Panc1 (cell line): ENCODE results near the gene SLN. TPM values are rescaled to one million over a fixed set of nuclear protein-coding genes. Genes with fewer than 3 reads are reported as not detected.

ENCODE experiments used
- ATAC-seq: fragments of 200-7000 bp; cut with Tn5 transposase; 2 replicates; pipeline ENCODE4 v1.9.1; 2020; ENCODE audit warnings: mild to moderate bottlenecking, moderate library complexity
- BruUV-seq: library from RNA; stranded (reverse); fragments of 400-500 nt; replicated peaks from 2 replicates; lab custom pipeline; 2021; lab: Mats Ljungman, UMichigan
- CTCF ChIA-PET: fragments of 300-600 bp; sonication (Branson Sonifier 250); formaldehyde crosslinking; loops from one replicate; lab custom pipeline; 2022; ENCODE audit warnings: antibody characterized with exemption; lab: Charles Lee
- POLR2A ChIA-PET: fragments of 300-600 bp; sonication (Branson Sonifier 250); formaldehyde crosslinking; loops from one replicate; lab custom pipeline; 2022; ENCODE audit warnings: antibody characterized with exemption; lab: Charles Lee
- DNase-seq: peaks from one replicate; pipeline ENCODE4 v3.0.0-alpha.2; 2010; ENCODE audit warnings: low read depth, low spot score
- H3K27ac ChIP-seq: 2 replicates; pipeline ENCODE4 v1.5.1; 2011; ENCODE audit warnings: mild to moderate bottlenecking, low read length, inconsistent platforms
- H3K27me3 ChIP-seq: fragments of 200-500 bp; sonication (Bioruptor generic); 2 replicates; pipeline ENCODE4 v1.6.0; 2014; ENCODE audit warnings: low read length, inconsistent platforms; ENCODE audit not compliant: control insufficient read depth, insufficient read depth
- H3K36me3 ChIP-seq: fragments of 200-500 bp; sonication (Bioruptor generic); 2 replicates; pipeline ENCODE4 v1.5.1; 2014; ENCODE audit warnings: inconsistent platforms, mild to moderate bottlenecking, low read length, moderate library complexity; ENCODE audit not compliant: control insufficient read depth, insufficient read depth
- H3K4me1 ChIP-seq: 2 replicates; pipeline ENCODE4 v1.5.1; 2011; ENCODE audit warnings: inconsistent platforms, mild to moderate bottlenecking, low read length, moderate library complexity; ENCODE audit not compliant: control insufficient read depth, insufficient read depth
- H3K4me3 ChIP-seq, 2 experiments: 2 replicates each; pipeline ENCODE4 v1.5.1; 2011 to 2012; ENCODE audit warnings: low read depth in 2 of 2, low read length in 2 of 2, mild to moderate bottlenecking in 2 of 2, inconsistent platforms in 1 of 2, moderate library complexity in 1 of 2
- H3K9me3 ChIP-seq: fragments of 200-500 bp; sonication (Bioruptor generic); 2 replicates; pipeline ENCODE4 v1.5.1; 2014; ENCODE audit warnings: low read depth, mild to moderate bottlenecking, inconsistent platforms, low read length, moderate library complexity; ENCODE audit not compliant: control insufficient read depth, insufficient read depth
- CTCF ChIP-seq: fragments of 450-650 bp; IDR thresholded peaks from 2 replicates; pipeline ENCODE4 v1.5.1; 2017; ENCODE audit warnings: mild to moderate bottlenecking
- POLR2AphosphoS5 ChIP-seq: IDR thresholded peaks from 2 replicates; pipeline ENCODE4 v1.6.1; 2012; ENCODE audit warnings: mild to moderate bottlenecking, low read depth, low read length, moderate library complexity
- REST ChIP-seq, 2 experiments: IDR thresholded peaks; 2 replicates each; pipeline ENCODE4 v1.6.1; 2011 to 2012; ENCODE audit warnings: low read depth in 2 of 2, control low read depth in 1 of 2, low read length in 1 of 2, mild to moderate bottlenecking in 1 of 2, moderate library complexity in 1 of 2; ENCODE audit not compliant: insufficient read depth in 1 of 2
- SIN3A ChIP-seq: IDR thresholded peaks from 2 replicates; pipeline ENCODE4 v1.6.1; 2012; ENCODE audit warnings: low read depth, mild to moderate bottlenecking, low read length, moderate library complexity, borderline replicate concordance; ENCODE audit not compliant: insufficient read depth
- TCF7L2 ChIP-seq: IDR thresholded peaks from 2 replicates; pipeline ENCODE4 v1.6.1; 2011; ENCODE audit warnings: mild to moderate bottlenecking, low read depth, low read length, inconsistent platforms
- in situ Hi-C: cut with HindIII; loops from 2 replicates; pipeline ENCODE4 v1.10.0; 2016; ENCODE audit warnings: low sequenced_read_pairs, low pct_unique_long_range_greater_than_20kb
- intact Hi-C: fragments of 100-400 bp; cut with micrococcal nuclease; formaldehyde crosslinking; loops from one replicate; pipeline ENCODE4 v1.10.0; 2022; ENCODE audit not compliant: unreplicated experiment
- total RNA-seq: library from RNA; stranded (reverse); gene quantifications from one replicate; pipeline ENCODE4 v1.2.1, GENCODE V29; 2021; ENCODE audit not compliant: unreplicated experiment

Gene SLN
- total RNA-seq, 1 experiment from 2014 or later: not detected

- TF ChIP-seq CTCF (no peak), REST (IDR thresholded peaks at IDR 0.05; ENCODE audit: insufficient read depth in 1 of 2, low read depth in 2 of 2, low read length in 1 of 2) (no peak), SIN3A (no peak), TCF7L2 (no peak), POLR2AphosphoS5 (no peak)
- BruUV-seq: no TSS peak
- POLR2A ChIA-PET: no interaction called here
Observed at GRCh38 chr11:107747622-107748021, 35.8 kb upstream of the SLN start.

GRCh38 chr11:107744736-107745135, 32.9 kb upstream of the SLN start:
- Histone ChIP-seq H3K27me3 (no peaks in the 10 kb centered on the region), H3K4me1 (no peaks in the 10 kb centered on the region), H3K27ac (no peak overlapping the region), H3K4me3 (no peak overlapping the region), H3K9me3 (no peaks in the 10 kb centered on the region), H3K36me3 (no peaks in the 10 kb centered on the region)
- no TSS peak for BruUV-seq
- TF ChIP-seq POLR2AphosphoS5 (no peak), CTCF (no peak), REST (IDR thresholded peaks at IDR 0.05; ENCODE audit: insufficient read depth in 1 of 2, low read depth in 2 of 2, low read length in 1 of 2) (no peak), TCF7L2 (no peak), SIN3A (no peak)
- intact Hi-C loops (no loop called here), in situ Hi-C loops (no loop called here)
- ChIA-PET POLR2A (no interaction called here), CTCF (no interaction called here)
- ATAC-seq (no peak), DNase-seq (no peak)

More at GRCh38 chr11:107747622-107748021, 35.8 kb upstream of the SLN start:
- CTCF ChIA-PET: no interaction called here
- no peaks in the 10 kb centered on the region for H3K27me3 ChIP-seq
- no peaks in the 10 kb centered on the region for H3K36me3 ChIP-seq
- no peaks in the 10 kb centered on the region for H3K4me1 ChIP-seq
- ATAC-seq (no peak), DNase-seq (no peak)
- H3K4me3 ChIP-seq: no peak overlapping the region
- in situ Hi-C loops: no loop called here
- intact Hi-C loops: no loop called here
- no peak overlapping the region for H3K27ac ChIP-seq
- no peaks in the 10 kb centered on the region for H3K9me3 ChIP-seq
